Breast epithelium (tissue), 3 donors: ENCODE data around the gene NAV2.

Experiments
- CTCF ChIP-seq, 3 donors: fragments of 450-650 bp; IDR thresholded peaks; one replicate each; pipeline ENCODE4 v1.5.1; 2016 to 2017; ENCODE audit warnings: antibody characterized with exemption in 3 of 3, mild to moderate bottlenecking in 3 of 3, moderate library complexity in 3 of 3
- POLR2A ChIP-seq: fragments of 450-650 bp; IDR thresholded peaks from one replicate; pipeline ENCODE4 v1.6.1; 2016; ENCODE audit warnings: antibody characterized with exemption, mild to moderate bottlenecking, moderate library complexity

- TF ChIP-seq CTCF (IDR thresholded peaks at IDR 0.05) = no peak
- no peak for TF ChIP-seq POLR2A
These were observed 165.9 kb downstream of the NAV2 start for GRCh38 chr11:19878520-19878919.
